ENCODE data around the gene USP53.

DNA sequence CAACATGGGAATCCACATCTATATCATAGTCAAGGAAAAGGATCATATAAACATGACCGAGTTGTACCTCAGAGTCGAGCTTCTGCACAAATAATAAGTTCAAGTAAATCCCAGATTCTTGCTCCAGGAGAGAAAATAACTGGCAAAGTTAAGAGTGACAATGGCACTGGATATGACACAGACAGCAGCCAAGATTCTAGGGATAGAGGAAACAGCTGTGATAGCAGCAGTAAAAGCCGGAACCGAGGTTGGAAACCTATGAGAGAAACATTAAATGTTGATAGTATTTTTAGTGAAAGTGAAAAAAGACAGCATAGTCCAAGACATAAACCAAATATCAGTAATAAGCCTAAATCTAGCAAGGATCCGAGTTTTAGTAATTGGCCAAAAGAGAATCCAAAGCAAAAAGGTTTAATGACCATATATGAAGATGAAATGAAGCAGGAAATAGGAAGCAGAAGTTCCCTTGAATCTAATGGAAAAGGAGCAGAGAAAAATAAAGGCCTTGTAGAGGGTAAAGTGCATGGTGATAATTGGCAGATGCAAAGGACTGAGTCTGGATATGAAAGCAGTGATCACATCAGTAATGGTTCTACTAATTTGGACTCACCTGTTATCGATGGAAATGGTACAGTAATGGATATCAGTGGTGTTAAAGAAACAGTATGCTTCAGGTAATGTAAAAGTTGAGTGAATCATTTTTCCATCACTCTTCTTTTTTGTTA is 59.0 kb downstream of the USP53 start:
- no peak for TF ChIP-seq CTCF (IDR thresholded peaks at IDR 0.05; ENCODE audit: insufficient read depth, low read length, poor library complexity, severe bottlenecking)
- no peak for TF ChIP-seq EZH2phosphoT487 (conservative IDR thresholded peaks at IDR 0.05; ENCODE audit: low read length)

Data from SU-DHL-6 (cell line).